HG03060 (cell line): ENCODE measurements around the gene WNK3.
"Not testable (repeated sequence)": the region's sequence is repeated elsewhere in the genome, so short reads cannot be mapped to it uniquely, and the experiment has no call there.

Experiments
- ATAC-seq: cut with Tn5 transposase; IDR thresholded peaks from one replicate; pipeline ENCODE4 v1.9.1; 2021; ENCODE audit warnings: low read depth, moderate number of reproducible peaks; ENCODE audit not compliant: unreplicated experiment

Gene WNK3

DNA sequence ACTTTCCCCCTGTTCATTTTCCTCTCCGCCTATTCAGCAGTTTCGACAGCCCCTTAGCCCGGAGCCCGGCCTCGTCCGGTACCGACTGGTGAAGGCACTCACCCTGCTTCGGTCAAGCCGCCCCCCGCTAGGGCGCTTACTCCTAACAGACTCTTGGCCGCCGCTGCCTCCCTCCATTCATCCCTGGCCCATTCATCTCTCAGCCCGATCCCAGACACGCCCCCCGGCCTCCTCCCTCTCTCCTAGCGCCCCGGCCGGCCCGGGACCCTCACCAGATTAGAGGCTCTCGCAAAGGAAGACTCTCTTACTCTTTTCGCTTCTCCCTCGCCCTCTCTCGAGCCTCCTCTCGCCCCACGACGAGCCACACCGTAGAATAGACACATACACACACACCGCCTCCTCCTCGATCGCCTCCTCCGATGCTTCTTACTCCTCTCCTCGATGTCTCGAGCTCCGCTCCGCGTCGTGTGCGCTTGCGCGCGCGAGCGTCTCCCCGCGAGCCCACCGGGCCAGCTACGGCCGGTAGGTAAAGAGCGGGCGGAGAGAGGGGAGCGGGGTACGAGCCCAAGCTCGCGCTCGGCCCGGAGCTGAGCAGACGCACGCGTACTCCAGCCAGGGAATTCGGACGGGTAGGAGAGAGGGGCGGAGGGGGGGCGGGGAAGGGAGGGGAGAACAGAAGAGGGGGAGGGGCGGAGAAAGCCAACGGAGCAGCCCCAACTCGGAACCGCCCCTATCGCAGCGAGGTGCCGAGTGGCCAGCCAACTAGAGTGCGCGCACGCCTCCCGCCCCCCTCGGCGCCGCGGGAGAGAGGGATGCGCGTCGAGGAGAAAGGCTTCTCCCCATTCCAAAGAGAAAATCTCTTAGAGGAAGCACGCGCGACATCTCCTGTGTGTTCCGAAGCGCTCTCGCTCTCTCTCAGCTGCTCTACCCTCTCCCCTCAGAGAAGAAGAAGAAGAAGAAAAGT, at the start of gene WNK3:
TSS of gene WNK3 (minus strand) at position 633 of the 964 bp plus-strand sequence.
- no peak for ATAC-seq

DNA sequence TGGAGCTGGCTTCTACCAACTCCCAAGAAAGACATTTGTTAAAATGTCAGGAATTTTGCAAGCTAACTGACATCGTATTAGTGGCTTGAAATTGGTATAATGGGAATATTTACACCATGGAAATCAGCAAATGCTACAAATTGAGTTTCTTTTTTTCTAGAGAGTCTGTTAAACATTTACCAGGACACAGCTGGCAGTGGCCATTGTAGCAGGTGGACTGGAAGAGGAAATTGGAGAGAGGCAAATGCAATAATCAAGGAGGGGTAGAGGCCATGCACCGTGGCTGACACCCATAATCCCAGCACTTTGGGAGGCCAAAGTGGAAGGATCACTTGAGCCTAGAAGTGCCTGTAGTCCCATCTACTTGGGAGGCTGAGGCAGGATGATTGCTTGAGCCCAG, 49.4 kb upstream of the WNK3 start:
- no peak for ATAC-seq

- no peak for ATAC-seq
These were observed 39.3 kb upstream of the WNK3 start for GRCh38 chrX:54397113-54397512.

- no peak for ATAC-seq
These were observed 28.5 kb upstream of the WNK3 start for GRCh38 chrX:54386314-54386713.

GRCh38 chrX:54384661-54385060, 26.8 kb upstream of the WNK3 start:
- ATAC-seq, result not testable (repeated sequence)

DNA sequence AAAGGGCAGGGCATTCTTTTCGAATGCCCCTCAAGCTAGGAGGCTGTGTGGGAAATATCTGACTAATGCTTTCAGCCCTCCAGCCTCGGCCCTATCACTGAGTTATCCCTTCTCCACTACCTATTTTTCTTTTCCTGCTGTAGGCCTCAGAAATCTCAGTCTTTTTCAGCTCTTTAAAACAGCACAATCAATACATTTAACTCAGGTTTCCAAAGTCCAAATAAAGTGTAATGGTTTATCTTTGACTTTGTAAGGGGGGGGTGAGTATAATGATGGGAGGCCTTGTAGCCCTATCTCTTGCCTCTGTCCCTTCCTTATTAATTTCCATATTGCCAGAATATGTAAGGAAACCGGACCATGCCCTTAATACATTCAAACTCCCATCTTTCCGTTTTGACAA, 1.6 kb upstream of the WNK3 start:
- no peak for ATAC-seq

- no peak for ATAC-seq
These were observed 772 bp upstream of the WNK3 start for GRCh38 chrX:54358424-54359211.

DNA sequence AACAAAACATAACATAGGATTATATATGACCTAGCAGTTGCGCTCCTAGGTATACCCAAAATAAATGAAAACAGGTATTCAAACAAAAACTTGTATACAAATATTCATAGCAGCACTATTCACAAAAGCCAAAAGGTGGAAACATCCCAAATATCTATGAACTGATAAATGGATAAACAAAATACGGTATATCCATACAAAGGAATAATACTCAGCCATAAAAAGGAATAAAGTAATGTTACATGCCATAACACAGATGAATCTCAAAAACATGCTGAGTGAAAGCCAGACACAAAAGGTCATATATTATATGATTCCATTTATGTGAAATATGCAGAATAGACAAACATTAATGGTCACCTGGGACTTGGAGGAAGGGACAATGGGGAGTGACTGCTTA, 5.2 kb downstream of the WNK3 start:
- no peak for ATAC-seq

GRCh38 chrX:54337383-54337782, 20.5 kb downstream of the WNK3 start:
- ATAC-seq, result not testable (repeated sequence)

GRCh38 chrX:54325077-54325476, 32.8 kb downstream of the WNK3 start:
- ATAC-seq, result no peak

- no peak for ATAC-seq
These were observed 37.8 kb downstream of the WNK3 start for GRCh38 chrX:54320067-54320466.

DNA sequence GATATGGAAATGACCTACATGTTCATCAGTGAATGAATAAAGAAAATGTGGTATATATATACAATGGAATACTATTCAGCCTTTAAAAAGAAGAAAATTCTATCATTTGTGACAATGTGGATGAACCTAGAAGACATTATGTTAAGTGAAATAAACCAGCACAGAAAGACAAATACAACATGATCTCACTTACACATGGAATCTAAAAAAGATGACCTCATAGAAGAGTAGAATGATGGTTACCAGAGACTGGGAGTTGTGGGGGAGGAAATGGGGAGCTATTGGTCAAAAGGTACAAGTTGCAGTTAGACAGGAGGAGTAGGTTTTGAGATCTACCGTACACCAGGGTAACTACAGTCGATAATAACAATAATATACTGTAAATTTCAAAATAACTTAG, 51.5 kb downstream of the WNK3 start:
- ATAC-seq, result no peak

- no peak for ATAC-seq
These were observed 56.3 kb downstream of the WNK3 start for GRCh38 chrX:54301516-54301915.

GRCh38 chrX:54294306-54294705, 63.5 kb downstream of the WNK3 start:
- no peak for ATAC-seq

DNA sequence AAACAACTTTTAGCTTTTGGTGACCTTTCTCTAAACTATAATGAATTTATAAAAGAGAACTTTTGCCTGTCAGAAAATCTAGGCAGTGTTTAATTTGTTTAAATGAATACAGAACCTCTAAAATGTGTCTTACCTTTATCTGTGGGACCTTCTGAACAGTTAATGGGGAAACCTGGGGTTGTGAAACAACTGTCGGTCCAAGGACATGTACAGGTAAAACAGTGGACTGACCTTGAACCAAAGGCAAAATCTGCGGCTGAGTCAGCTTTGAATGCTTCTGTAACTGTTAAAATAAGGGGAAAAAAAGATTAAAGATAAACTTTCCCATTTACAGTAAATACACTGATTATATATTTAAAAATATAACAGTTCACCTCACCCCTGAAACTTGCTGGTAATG, 65.1 kb downstream of the WNK3 start:
- ATAC-seq, result no peak

DNA sequence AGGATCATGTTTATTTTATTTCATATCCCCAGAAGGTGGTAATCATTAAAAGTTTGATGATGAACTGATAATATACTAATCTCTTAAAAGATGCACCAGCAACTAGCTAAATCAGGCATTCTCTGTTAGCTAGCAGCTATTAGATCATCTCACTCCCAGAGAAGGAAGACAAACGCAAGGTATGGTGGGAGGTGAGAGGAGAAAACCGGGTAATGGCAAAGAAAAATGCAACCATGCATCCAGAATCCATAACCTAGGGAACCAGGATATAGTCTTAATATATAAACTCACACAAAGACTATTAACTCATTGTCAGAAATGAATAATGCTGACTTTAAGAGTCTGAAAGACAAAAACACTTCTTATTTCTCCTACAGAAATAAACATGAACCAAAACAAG, 66.1 kb downstream of the WNK3 start:
- no peak for ATAC-seq

DNA sequence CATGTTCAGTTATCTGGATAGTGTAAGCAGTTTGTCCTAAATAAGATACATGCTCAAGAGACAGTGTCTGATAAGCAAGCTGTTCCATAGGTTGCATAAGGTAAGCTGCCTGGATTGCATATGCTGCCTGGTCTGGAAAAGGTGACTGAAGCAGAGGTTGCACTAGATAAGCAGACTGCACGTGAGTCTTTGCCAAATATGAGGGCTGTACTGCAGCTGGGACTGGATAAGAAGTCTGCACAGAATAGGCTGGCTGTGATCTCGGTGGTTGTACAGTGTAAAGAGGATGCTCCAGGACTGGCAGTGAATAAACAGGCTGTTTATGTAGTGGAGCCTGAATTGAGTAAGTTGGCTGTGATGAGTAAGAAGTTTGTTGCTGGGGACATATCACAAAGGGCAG, 68.9 kb downstream of the WNK3 start:
- ATAC-seq, result no peak

DNA sequence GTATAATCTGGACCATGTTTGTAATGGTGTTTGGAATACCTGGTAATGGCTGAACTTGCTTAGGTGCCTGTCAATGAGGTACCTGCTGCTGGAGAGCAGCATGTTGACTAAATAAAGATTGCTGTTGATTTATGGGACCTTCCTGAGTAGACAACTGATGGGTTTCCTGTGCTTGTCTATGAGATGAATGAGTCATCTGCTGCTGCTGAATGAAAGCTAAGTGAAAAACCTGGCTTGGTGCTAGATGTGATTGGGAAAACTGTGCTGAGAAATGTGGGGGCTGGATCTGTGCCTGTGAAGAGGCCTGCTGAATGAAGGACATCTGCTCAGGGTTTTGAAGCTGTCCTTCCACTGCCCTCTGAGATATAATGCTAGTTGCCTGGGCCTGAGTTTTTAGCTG, 69.6 kb downstream of the WNK3 start:
- no peak for ATAC-seq

GRCh38 chrX:54281676-54282075, 76.2 kb downstream of the WNK3 start:
- ATAC-seq, result no peak

- ATAC-seq, result no peak
These were observed 77.4 kb downstream of the WNK3 start for GRCh38 chrX:54280466-54280865.

DNA sequence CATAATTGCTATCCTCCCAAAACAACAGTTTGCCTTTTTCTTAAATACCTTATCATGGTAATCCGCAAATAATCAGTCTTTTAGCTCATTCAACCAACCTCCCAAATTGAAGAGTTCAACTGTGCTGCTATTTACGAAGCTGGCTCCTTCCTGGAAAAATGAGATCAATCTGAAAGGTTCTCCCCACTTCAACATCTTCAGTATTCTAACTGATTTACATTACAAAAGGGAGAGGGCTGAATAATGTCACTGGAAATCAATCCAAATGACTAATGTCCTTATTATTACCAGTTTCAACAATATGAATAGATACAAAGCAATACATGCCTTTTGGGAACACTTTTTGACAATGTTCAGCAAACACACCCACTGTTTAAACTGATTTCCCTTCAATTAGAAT, 86.2 kb downstream of the WNK3 start:
- no peak for ATAC-seq

- ATAC-seq, result no peak
These were observed 109.5 kb downstream of the WNK3 start for GRCh38 chrX:54248309-54248708.
